ENCODE data around the gene COQ6.
"Not testable (repeated sequence)": the region's sequence is repeated elsewhere in the genome, so short reads cannot be mapped to it uniquely, and the experiment has no call there.

Gene COQ6

DNA sequence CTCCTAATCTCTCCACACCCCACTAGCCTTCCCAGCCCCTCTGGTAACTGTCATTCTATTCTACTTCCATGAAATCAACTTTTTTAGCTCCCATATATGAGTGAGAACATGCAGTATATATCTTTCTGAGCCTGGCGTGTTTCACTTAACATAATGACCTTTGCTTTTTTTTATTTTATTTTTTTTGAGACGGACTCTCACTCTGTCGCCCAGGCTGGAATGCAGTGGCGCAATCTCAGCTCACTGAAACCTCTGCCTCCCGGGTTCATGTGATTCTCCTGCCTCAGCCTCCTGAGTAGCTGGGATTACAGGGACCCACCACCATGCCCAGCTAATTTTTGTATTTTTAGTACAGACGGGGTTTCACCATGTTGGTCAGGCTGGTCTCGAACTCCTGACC, 38.6 kb downstream of the COQ6 start:
- not testable (repeated sequence) for DNase-seq

DNA sequence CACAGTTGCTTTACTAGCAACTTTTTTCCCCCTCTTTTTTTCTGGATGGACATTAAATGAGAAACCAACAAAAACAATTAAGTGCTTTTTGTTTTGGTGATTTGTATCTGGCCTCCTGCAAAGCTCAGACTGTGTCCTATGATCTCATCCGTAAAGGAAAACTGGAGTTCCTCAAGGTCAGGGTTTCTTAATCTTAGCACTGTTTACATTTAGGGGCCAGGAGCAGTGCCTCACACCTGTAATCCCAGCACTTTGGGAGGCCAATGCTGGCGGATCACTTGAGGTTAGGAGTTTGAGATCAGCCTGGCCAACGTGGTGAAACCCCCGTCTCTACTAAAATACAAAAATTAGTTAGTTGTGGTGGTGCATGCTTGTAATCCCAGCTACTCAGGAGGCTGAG, 41.0 kb downstream of the COQ6 start:
- DNase-seq: no peak

DNA sequence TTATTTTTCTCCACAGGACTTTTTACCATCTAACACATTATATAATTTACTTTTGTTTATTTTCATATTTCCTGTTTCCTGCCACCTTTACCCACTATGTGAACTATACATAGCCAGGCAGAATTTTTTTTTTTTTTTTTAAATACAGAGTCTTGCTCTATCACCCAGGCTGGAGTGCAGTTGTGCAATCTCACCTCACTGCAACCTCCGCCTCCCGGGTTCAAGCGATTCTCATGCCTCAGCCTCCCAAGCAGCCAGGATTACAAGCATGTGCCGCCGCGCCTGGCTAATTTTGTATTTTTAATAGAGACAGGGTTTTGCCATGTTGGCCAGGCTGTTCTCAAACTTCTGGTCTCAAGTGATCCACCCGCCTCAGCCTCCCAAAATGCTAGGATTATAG, 44.8 kb downstream of the COQ6 start:
- DNase-seq: not testable (repeated sequence)

DNA sequence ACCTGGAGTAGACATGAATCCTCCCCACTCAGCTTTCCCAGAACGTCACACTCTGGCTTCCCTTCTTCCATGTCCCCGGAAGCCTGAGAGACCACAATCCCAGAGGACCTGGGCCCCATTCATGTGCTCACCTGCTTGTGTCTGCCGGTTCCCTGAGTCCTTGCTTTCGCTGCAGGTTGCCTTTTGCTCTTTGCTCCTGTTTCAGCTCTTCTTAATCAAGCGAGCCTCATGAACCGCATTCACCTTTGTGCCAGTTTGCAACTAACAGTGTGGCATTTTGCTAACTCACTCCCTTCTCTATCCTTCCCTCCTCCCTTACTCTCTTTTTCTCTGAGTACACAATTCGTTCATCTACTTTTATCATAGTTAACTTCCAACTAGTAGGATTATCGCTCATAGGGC, 45.9 kb downstream of the COQ6 start:
- DNase-seq: no peak

DNA sequence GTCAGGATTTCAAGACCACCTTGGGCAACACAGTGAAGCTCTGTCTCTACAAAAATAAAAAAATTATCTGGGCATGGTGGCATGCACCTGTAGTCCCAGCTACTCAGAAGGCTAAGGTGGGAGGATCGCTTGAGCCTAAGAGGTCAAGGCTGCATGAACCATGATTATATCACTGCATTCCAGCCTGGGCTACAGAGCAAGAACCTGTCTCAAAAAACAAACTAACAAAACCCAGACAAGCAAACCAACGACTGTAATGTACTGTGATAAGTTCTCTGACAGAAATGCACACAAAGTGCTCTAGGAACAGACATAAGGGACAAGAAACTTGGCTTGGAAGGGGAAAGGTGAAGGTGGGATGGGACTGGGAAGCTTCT, 46.6 kb downstream of the COQ6 start:
- no peak for DNase-seq

DNA sequence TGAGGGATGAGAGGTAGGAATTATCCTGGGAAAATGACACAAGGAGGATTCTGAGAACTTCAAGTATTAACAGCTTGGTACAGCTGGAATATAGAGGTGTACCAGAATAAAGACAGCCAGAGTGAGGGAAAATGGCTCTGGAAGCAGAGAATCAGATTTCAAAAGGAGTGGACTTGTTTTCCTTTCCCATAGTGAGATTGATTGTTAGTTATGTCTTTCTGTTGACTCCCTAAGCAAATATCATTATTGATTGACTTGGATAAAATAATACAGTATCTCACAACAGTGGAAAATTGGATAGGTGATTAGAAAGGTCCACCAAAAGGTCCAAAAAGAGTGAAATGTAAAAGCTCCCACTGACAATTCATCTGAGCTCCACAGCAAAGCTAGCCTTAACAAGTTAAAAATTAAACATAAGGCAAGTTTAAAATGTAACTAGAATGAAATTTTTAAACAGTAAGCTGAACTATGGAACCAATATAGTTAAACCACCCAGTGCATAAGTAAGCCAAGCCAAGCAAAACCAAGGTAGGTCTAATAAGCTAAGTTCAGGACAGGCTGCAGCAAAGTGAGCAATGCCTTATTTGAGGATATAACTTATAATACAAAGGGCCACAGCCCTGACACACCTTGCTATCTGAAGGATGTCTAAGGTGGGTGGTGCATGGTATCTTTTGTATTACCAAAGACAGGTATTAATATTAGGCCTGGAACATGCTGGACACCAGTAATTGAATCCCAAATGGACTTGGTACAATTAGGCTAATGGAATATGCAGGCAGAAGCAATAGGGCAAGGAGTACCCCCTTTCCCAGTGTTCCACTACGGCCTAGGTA, 47.2 kb downstream of the COQ6 start:
- DNase-seq: no peak

DNA sequence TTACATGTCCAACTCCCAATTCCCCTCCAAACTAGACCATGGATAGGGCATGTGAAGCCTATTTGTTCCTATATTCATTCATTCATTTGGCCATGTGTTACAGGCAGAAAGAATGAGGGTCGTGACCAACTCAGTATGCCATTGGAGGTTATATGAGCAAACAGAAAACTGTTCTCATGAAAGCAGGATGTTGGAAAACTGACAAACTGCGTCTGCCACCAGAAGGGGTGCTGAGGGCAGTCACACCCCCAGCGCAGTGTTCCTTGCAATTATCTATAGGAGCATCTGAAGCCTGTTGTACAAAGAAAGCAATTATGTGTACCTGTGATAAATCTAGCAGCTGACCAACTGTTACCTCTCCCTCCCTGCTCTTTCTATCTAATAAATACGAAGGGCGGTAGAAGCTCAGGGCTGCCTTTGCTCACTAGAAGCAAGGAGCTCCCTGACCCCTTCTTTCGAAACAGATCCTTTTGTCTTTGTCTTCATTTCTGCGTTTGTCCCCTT, 47.9 kb downstream of the COQ6 start:
- no peak for DNase-seq

DNA sequence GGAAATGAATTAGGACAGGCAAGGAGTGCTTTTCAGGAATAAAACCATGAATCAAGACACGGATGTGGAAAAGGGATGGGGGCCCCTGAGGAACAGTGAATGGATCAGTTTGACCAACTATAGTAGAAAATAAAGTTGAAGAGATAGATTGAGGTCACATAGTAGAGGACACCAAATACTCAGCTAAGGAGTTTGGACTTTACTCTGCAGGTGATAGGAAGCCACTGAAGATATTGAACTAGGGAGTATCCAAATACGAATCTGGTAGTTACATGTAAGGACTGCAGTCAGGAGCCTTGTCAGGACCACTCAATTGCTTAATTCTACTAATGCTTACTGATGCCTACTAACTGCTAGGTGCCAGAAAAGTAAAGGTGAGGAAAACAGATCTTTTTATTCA, 48.6 kb downstream of the COQ6 start:
- DNase-seq: no peak

DNA sequence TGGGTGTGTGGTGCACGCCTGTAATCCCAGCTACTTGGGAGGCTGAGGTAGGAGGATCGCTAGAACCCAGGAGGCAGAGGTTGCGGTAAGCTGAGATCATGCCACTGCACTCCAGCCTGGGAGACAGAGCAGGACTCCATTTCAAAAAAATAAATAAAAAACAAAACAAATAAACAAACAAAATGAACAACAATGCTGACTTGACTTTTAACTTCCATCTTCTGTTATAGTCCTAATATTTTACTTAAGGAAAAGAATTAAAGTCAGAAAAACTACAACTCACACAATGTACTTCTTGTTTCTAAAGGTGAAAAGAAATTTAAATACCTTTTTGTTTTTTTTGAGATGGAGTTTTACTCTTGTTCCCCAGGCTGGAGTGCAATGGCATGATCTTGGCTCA, 55.6 kb downstream of the COQ6 start:
- not testable (repeated sequence) for DNase-seq

DNA sequence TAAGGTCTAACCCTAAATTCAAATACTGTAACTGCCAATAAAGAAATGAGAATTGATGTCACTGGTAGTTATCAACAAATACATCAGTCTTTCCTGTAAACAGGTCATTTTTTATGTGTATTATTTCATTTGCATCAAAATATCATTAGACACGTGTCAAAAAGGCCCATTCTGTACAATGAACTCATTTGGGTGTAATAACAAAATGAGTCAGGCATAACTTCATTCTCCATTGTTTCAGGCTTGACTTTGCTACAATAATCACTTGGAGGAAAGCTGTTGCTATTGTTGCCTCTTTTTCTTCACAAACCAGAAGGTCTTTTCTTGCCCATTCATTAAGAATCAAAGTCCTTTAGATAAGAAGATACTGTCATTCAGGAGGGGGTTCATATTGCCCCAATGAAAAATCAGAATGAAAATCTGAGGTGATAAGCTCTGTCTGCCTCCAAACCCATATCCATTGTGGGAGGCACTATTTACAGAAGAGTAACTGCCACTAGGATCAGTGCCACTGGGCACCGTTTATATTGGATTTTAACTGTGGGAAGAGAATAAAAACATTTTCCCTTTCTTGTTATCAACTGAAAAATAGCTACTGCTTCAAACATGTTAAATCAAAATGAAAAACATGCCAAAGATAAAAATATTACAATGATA, 58.9 kb downstream of the COQ6 start:
- DNase-seq: no peak

Data from NCI-H1092 (cell line).